ENCODE data around the gene PSORS1C2. TPM values are rescaled to one million over a fixed set of nuclear protein-coding genes. Genes with fewer than 3 reads are reported as not detected.

The PSORS1C2 gene
- total and polyA plus RNA-seq, 2 donors (not counting 1 experiment from before 2014, with no cell fraction given), result not detected

Small RNAs within 50 kb of the gene (small RNA-seq; reads per million reads assigned to genes)
- gene POLR2LP1 (ENCODE audit: insufficient read length, low read depth, low replicate concordance), result not detected

Other genes with a start within 250 kb of the PSORS1C2 start
- 38.4 and 44.7 TPM in 2 replicates for gene GTF2H4, start 230.9 kb downstream of the PSORS1C2 start, total RNA-seq
- 22.4 and 30.2 TPM in 2 replicates for gene GTF2H4, start 230.9 kb downstream of the PSORS1C2 start, polyA plus RNA-seq
- gene VARS2, start 224.8 kb downstream of the PSORS1C2 start, total RNA-seq, result 41.0 and 41.6 TPM in 2 replicates
- gene VARS2, start 224.8 kb downstream of the PSORS1C2 start, polyA plus RNA-seq, result 27.1 and 34.5 TPM in 2 replicates
- not detected in 2 replicates for gene SFTA2, start 206.9 kb downstream of the PSORS1C2 start, total RNA-seq
- gene SFTA2, start 206.9 kb downstream of the PSORS1C2 start, polyA plus RNA-seq, result not detected in 2 replicates
- not detected in 2 replicates for gene MUCL3, start 198.1 kb downstream of the PSORS1C2 start, total RNA-seq
- gene MUCL3, start 198.1 kb downstream of the PSORS1C2 start, polyA plus RNA-seq, result not detected in 2 replicates
- not detected in 2 replicates for gene MUC21, start 155.3 kb downstream of the PSORS1C2 start, total RNA-seq
- not detected in 2 replicates for gene MUC21, start 155.3 kb downstream of the PSORS1C2 start, polyA plus RNA-seq
- not detected in 2 replicates for gene MUC22, start 128.6 kb downstream of the PSORS1C2 start, total RNA-seq
- gene MUC22, start 128.6 kb downstream of the PSORS1C2 start, polyA plus RNA-seq, result not detected in 2 replicates
- not detected in 2 replicates for gene C6orf15, start 26.5 kb downstream of the PSORS1C2 start, total RNA-seq
- not detected in 2 replicates for gene C6orf15, start 26.5 kb downstream of the PSORS1C2 start, polyA plus RNA-seq
- gene PSORS1C1, start 24.3 kb downstream of the PSORS1C2 start, total RNA-seq, result not detected in 2 replicates
- gene PSORS1C1, start 24.3 kb downstream of the PSORS1C2 start, polyA plus RNA-seq, result not detected in 2 replicates
- not detected in 2 replicates for gene CDSN, start 18.6 kb downstream of the PSORS1C2 start, total RNA-seq
- gene CDSN, start 18.6 kb downstream of the PSORS1C2 start, polyA plus RNA-seq, result not detected in 2 replicates
- gene CCHCR1, start 18.7 kb upstream of the PSORS1C2 start, total RNA-seq, result 34.7 and 36.2 TPM in 2 replicates
- 17.0 and 19.1 TPM in 2 replicates for gene CCHCR1, start 18.7 kb upstream of the PSORS1C2 start, polyA plus RNA-seq
- 9.8 and 10.4 TPM in 2 replicates for gene TCF19, start 19.5 kb upstream of the PSORS1C2 start, total RNA-seq
- gene TCF19, start 19.5 kb upstream of the PSORS1C2 start, polyA plus RNA-seq, result 5.5 and 10.0 TPM in 2 replicates
- 0.76 and 0.83 TPM in 2 replicates for gene POU5F1, start 31.6 kb upstream of the PSORS1C2 start, total RNA-seq
- 0.26 and 0.88 TPM in 2 replicates for gene POU5F1, start 31.6 kb upstream of the PSORS1C2 start, polyA plus RNA-seq
- gene HLA-C, start 133.0 kb upstream of the PSORS1C2 start, total RNA-seq, result 972 and 998 TPM in 2 replicates
- 1,983 and 2,212 TPM in 2 replicates for gene HLA-C, start 133.0 kb upstream of the PSORS1C2 start, polyA plus RNA-seq
- gene HLA-B, start 218.1 kb upstream of the PSORS1C2 start, total RNA-seq, result 3,910 and 4,028 TPM in 2 replicates
- gene HLA-B, start 218.1 kb upstream of the PSORS1C2 start, polyA plus RNA-seq, result 4,233 and 7,345 TPM in 2 replicates